IMR-90 (cell line): ENCODE results near the gene ELF5.

ENCODE experiments used
- BHLHE40 ChIP-seq: fragments of 150-350 bp; IDR thresholded peaks from 2 replicates; pipeline ENCODE4 v1.6.1; 2016; ENCODE audit warnings: mild to moderate bottlenecking, low read depth, low read length
- CEBPB ChIP-seq: IDR thresholded peaks from 2 replicates; pipeline ENCODE4 v1.6.1; 2012; ENCODE audit warnings: low read depth, low read length, improper control_type of control experiment
- CTCF ChIP-seq: conservative IDR thresholded peaks from 2 replicates; pipeline ENCODE4 v1.5.1; 2012; ENCODE audit warnings: mild to moderate bottlenecking, low read depth, low read length, improper control_type of control experiment
- MAZ ChIP-seq: IDR thresholded peaks from 2 replicates; pipeline ENCODE4 v1.6.1; 2012; ENCODE audit warnings: low read depth, mild to moderate bottlenecking, low read length, improper control_type of control experiment, moderate library complexity, borderline replicate concordance
- MXI1 ChIP-seq: IDR thresholded peaks from 2 replicates; pipeline ENCODE4 v1.6.1; 2012; ENCODE audit warnings: low read depth, mild to moderate bottlenecking, low read length, moderate library complexity, borderline replicate concordance
- NFE2L2 ChIP-seq: fragments of 150-350 bp; IDR thresholded peaks from 2 replicates; pipeline ENCODE4 v1.6.1; 2016; ENCODE audit warnings: low read depth, mild to moderate bottlenecking, low read length
- POLR2A ChIP-seq: IDR thresholded peaks from 2 replicates; pipeline ENCODE4 v1.6.1; 2012; ENCODE audit warnings: mild to moderate bottlenecking, low read depth, low read length
- RAD21 ChIP-seq: IDR thresholded peaks from 2 replicates; pipeline ENCODE4 v1.6.1; 2012; ENCODE audit warnings: low read length, improper control_type of control experiment
- RFX5 ChIP-seq: IDR thresholded peaks from 2 replicates; pipeline ENCODE4 v1.8.0; 2012; ENCODE audit warnings: low read depth, mild to moderate bottlenecking, low read length, moderate library complexity
- SMC3 ChIP-seq: fragments of 150-350 bp; IDR thresholded peaks from 2 replicates; pipeline ENCODE4 v1.6.1; 2016; ENCODE audit warnings: low read depth, mild to moderate bottlenecking, antibody characterized with exemption, low read length, moderate library complexity
- USF2 ChIP-seq: fragments of 150-350 bp; IDR thresholded peaks from 2 replicates; pipeline ENCODE4 v1.6.1; 2017; ENCODE audit warnings: mild to moderate bottlenecking, antibody characterized with exemption, low read length, low read depth

GRCh38 chr11:34519595-34520235 is 6.1 kb upstream of the ELF5 start:
- TF ChIP-seq CTCF (no peak), POLR2A (no peak), BHLHE40 (no peak), MXI1 (no peak), CEBPB (no peak), MAZ (no peak), SMC3 (no peak), RAD21 (no peak), USF2 (no peak), NFE2L2 (no peak), RFX5 (no peak)
